ENCODE measurements around the gene SLC35F3.
"Not testable (repeated sequence)": the region's sequence is repeated elsewhere in the genome, so short reads cannot be mapped to it uniquely, and the experiment has no call there.

The SLC35F3 gene

DNA sequence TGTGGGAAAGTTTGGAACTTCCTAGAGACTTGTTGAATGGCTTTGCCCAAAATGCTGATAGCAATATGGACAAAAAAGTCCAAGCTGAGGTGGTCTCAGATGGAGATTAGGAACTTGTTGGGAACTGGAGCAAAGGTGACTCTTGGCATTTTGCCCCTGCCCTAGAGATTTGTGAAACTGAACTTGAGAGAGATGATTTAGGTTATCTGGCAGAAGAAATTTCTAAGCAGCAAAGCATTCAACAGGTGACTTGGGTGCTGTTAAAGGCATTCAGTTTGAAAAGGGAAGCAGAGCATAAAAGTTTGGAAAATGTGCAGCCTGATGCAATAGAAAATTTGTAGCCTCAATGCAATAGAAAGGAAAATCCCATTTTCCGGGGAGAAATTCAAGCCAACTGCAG is 306.0 kb downstream of the SLC35F3 start:
- Histone ChIP-seq H3K27me3 (ENCODE audit: control insufficient read depth, insufficient read depth, low read length) (peaks cover 23% of the 10 kb centered on the region), H3K9me3 (ENCODE audit: control insufficient read depth, insufficient read depth, low read depth, low read length) (peaks cover 24% of the 10 kb centered on the region), H3K4me1 (ENCODE audit: control insufficient read depth, insufficient read depth, low read length) (peaks cover 18% of the 10 kb centered on the region)
- not testable (repeated sequence) for H3K36me3 ChIP-seq (ENCODE audit: control insufficient read depth, insufficient read depth, low read length); H3K4me3 ChIP-seq (ENCODE audit: low read depth, low read length); H3K9ac ChIP-seq (ENCODE audit: low read length); H3K27ac ChIP-seq (ENCODE audit: low read depth, low read length)

DNA sequence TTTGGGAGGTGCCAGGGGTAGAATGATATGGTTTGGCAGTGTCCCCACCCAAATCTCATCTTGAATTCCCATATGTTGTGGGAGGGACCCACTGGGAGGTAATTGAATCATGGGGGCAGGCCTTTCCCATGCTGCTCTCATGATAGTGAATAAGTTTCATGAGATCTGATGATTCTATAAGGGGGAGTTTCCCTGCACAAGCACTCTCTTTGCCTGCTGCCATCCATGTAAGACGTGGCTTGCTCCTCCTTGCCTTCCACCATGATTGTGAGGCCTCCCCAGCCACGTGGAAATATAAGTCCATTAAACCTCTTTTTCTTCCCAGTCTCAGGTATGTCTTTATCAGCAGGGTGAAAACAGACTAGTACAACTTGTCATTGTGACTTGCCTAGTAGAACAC is 307.4 kb downstream of the SLC35F3 start:
- Histone ChIP-seq H3K27me3 (ENCODE audit: control insufficient read depth, insufficient read depth, low read length) (peaks cover 23% of the 10 kb centered on the region), H3K4me1 (ENCODE audit: control insufficient read depth, insufficient read depth, low read length) (peaks cover 22% of the 10 kb centered on the region), H3K9me3 (ENCODE audit: control insufficient read depth, insufficient read depth, low read depth, low read length) (peaks cover 24% of the 10 kb centered on the region)
- not testable (repeated sequence) for H3K9ac ChIP-seq (ENCODE audit: low read length); H3K27ac ChIP-seq (ENCODE audit: low read depth, low read length); H3K36me3 ChIP-seq (ENCODE audit: control insufficient read depth, insufficient read depth, low read length); H3K4me3 ChIP-seq (ENCODE audit: low read depth, low read length)

DNA sequence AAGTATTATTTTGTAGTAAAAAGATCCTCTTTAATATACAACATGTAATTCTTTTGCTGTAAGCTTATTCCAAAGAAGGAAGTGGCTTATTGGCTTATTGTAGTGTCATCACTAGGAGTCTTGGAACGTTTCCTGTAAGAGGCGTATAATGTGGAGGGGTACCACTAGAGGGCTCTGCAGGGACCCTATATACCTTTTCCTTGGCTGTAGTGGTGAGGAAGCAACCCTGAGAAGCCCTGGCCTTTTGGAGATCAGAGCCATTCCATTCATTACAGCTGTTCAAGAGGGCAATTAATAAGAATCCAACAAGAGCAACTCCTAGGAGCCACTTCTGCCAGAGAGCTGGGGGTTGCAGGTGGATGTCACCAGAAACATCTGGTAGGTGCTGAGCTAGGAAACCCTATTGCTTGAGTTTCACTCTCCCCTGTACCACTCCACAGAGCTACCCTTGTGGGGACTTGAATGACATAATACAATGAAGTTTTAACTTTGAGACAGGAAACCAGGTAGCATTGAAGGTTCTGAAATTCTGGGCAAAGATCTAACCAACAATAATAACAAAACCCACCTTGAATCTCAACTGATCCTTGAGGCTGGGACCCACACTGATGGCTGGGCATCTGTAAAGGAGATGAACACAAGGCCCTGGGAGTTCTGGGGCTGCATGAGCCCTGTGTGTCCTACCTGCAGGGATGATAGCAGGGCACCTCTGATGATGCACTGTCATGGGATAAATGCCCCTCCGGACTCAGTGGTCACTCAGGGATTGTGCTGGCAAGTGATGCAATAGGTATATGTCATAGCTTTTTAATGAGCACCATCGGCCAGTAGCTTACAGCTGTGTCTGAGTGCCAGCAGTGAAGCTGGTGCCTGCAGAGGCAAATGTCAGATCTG is 308.5 kb downstream of the SLC35F3 start:
- H3K27ac ChIP-seq (ENCODE audit: low read depth, low read length): no peak overlapping the region
- H3K4me1 ChIP-seq (ENCODE audit: control insufficient read depth, insufficient read depth, low read length): peaks cover 21% of the 10 kb centered on the region
- no peaks in the 10 kb centered on the region for H3K36me3 ChIP-seq (ENCODE audit: control insufficient read depth, insufficient read depth, low read length)
- H3K4me3 ChIP-seq (ENCODE audit: low read depth, low read length): 0 out of 2 replicates have a peak overlapping the region, but pooled peaks have one; percentile 77
- no peak overlapping the region for H3K9ac ChIP-seq (ENCODE audit: low read length)
- peaks cover 24% of the 10 kb centered on the region for H3K9me3 ChIP-seq (ENCODE audit: control insufficient read depth, insufficient read depth, low read depth, low read length)
- peaks cover 23% of the 10 kb centered on the region for H3K27me3 ChIP-seq (ENCODE audit: control insufficient read depth, insufficient read depth, low read length)

DNA sequence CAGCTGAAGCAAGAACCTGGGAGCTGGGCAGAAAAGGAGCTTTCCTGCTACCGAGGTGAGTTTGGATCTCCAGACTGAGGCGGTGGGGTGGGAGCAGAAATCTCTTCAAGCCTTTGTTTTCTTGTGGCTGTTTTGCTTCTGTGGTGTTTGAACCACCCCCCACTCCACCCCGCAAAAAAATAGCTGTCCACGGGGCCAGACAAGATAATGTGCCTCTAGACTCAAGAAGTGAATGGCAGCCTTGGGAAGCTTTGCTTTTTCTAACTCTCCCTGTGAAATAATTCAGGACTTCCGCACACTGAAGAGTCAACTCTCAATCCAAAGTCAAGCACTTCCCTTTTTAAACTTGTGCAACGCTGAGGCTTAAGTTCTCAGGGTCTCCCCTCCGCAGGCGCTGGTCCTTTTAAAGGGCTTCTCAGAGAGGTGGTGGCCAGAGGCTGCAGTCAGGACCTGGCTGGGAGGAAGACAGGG is 309.2 kb downstream of the SLC35F3 start:
- Histone ChIP-seq H3K36me3 (ENCODE audit: control insufficient read depth, insufficient read depth, low read length) (no peaks in the 10 kb centered on the region), H3K27me3 (ENCODE audit: control insufficient read depth, insufficient read depth, low read length) (peaks cover 23% of the 10 kb centered on the region), H3K9me3 (ENCODE audit: control insufficient read depth, insufficient read depth, low read depth, low read length) (peaks cover 24% of the 10 kb centered on the region), H3K27ac (ENCODE audit: low read depth, low read length) (no peak overlapping the region), H3K4me1 (ENCODE audit: control insufficient read depth, insufficient read depth, low read length) (peaks cover 21% of the 10 kb centered on the region), H3K4me3 (ENCODE audit: low read depth, low read length) (peak overlapping the region; percentile 77), H3K9ac (ENCODE audit: low read length) (peak overlapping the region; percentile 80)

DNA sequence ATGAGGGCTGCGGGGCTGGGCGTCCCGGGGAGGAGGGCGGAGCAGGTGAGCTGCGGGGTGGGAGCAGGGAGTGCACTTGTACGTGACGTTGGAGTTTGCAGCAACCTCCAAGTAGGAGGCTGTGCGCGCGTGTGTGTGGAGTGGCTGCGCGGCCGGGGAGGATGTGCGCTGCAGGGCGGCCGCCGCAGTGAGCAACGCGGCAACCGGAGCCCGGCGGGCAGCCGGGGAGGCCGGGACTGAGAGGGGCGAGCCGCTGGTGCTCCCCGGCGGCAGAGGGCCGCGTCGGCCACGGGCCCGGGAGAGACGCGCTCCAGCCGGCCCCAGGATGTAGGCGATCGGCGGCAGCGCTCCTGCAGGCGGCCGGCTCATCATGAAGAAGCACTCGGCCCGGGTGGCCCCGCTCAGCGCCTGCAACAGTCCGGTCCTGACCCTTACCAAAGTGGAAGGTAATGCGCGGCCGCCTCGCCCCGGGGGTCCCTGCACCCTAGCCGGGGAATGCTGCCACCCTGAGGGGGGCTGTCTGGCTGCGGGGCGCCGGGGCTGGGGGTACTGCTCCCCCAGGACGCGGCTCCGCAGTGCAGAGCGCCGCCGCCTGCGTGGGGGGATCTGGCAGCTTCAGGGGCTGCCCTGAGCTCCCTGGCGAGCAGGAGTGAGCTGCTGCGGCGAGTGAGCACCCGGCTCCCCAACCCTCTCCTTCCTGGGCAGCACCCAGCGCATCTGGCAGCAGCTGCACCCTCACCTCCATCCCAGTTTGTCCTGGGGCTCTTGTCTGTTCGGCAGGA is 309.8 kb downstream of the SLC35F3 start:
- Histone ChIP-seq H3K4me1 (ENCODE audit: control insufficient read depth, insufficient read depth, low read length) (peaks cover 21% of the 10 kb centered on the region), H3K9me3 (ENCODE audit: control insufficient read depth, insufficient read depth, low read depth, low read length) (peaks cover 24% of the 10 kb centered on the region), H3K36me3 (ENCODE audit: control insufficient read depth, insufficient read depth, low read length) (no peaks in the 10 kb centered on the region), H3K27ac (ENCODE audit: low read depth, low read length) (no peak overlapping the region), H3K4me3 (ENCODE audit: low read depth, low read length) (peak overlapping the region; percentile 77), H3K9ac (ENCODE audit: low read length) (peak overlapping the region; percentile 80), H3K27me3 (ENCODE audit: control insufficient read depth, insufficient read depth, low read length) (peaks cover 23% of the 10 kb centered on the region)

DNA sequence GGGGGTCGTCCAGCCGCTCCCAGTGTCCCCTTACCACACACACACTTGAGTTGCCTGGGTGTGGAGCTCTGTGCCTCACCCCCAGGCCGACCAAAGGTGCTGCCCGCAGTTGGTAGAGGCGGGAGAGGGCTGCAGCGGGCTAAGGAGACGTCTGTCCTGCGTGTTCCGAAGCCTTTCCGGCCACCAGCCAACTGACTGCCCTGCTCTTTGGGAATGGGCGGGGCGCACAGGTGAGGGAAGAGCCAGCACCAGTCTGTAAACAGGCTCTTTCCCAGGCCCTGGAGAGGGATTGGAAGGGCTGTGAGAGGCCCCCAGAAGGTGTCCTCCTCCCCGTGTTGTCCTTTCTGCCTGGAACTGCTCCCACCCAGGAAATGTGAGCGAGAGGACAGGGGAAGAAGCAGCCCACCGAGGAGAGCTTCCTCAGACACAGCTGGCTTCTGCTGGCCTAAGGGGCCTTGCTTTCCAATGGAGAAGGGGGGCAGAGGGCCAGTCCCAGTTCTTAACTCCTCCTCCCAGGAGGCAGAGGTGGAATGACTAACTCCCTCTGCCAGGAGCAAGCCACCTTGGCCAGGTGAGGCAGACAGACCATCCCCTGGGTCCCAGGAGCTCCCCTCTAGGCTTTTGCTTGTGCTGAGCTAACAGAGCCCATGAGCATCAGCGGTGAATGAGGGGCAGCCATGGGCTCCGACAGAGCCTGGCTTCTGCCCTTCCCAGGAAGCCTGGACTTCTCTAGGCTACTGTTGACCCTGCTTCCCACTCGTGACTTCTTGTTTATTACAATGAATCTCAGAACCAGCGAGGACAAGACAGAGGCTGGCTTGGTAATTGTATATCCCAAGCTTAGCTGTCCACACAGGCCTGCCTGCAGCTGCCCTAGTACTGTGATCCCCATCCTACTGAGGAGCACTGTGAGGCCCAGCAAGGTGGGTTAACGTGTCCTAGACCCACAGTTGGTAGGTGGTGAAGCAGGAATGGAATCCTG is 310.7 kb downstream of the SLC35F3 start:
- Histone ChIP-seq H3K27me3 (ENCODE audit: control insufficient read depth, insufficient read depth, low read length) (peaks cover 23% of the 10 kb centered on the region), H3K9me3 (ENCODE audit: control insufficient read depth, insufficient read depth, low read depth, low read length) (peaks cover 16% of the 10 kb centered on the region), H3K4me1 (ENCODE audit: control insufficient read depth, insufficient read depth, low read length) (peaks cover 21% of the 10 kb centered on the region), H3K9ac (ENCODE audit: low read length) (peak overlapping the region; percentile 80), H3K36me3 (ENCODE audit: control insufficient read depth, insufficient read depth, low read length) (no peaks in the 10 kb centered on the region), H3K4me3 (ENCODE audit: low read depth, low read length) (peak overlapping the region; percentile 77), H3K27ac (ENCODE audit: low read depth, low read length) (no peak overlapping the region)

DNA sequence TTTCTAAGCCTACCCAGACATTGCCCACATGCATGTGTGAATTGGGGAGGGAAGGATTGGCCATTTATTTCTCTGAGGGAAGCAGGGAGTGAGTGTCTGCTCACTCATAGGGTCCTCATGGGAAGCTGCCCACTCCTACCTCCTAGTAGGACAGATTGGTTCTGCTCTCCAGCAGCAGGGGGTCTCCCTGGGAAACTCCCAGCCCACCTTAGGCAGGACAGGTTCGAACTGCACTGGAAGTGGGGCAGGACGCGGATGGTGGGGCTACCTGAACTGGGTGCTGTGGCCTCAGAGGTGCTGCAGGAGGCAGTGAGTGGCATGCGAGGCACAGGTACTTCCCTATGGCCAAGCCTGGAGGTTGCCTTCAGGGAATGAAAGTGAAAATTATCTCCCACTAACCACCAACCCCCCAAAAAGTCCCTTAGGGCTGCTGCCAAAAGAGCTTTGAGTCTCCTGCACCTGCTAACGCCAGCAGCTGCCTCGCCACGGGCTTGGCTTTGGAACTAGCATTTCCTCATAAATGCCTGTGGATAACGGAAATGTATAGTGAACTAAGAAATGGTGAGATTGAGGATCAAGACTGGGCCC is 311.7 kb downstream of the SLC35F3 start:
- Histone ChIP-seq H3K36me3 (ENCODE audit: control insufficient read depth, insufficient read depth, low read length) (no peaks in the 10 kb centered on the region), H3K4me3 (ENCODE audit: low read depth, low read length) (no peak overlapping the region; the same call in 1 of the 2 replicates), H3K4me1 (ENCODE audit: control insufficient read depth, insufficient read depth, low read length) (peaks cover 21% of the 10 kb centered on the region), H3K9ac (ENCODE audit: low read length) (no peak overlapping the region), H3K27ac (ENCODE audit: low read depth, low read length) (no peak overlapping the region), H3K27me3 (ENCODE audit: control insufficient read depth, insufficient read depth, low read length) (peaks cover 23% of the 10 kb centered on the region), H3K9me3 (ENCODE audit: control insufficient read depth, insufficient read depth, low read depth, low read length) (peaks cover 8% of the 10 kb centered on the region)

DNA sequence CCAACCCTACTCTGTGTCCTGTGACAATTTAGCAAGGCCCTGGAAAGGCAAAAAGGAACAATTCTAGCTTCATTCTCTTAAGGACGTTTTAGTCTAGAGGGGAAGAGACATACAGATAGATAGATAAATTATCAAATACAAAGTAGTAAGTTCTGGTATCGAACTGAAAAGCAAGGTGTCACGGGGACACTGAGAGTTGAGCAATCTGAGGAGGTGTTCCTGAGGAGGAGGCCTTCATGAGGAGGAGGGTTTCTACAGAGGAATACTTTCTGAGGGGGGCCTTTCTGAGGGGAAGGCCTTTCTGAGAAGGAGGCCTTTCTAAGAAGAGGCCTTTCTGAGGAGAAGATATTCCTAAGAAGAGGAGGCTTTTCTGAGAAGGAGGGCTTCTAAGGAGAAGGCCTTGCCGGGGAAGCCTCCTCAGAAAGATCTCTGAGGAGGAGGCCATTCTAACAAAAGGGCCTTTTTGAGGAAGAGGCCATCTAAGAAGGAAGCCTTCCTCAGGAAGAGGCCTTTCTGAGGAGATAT is 312.9 kb downstream of the SLC35F3 start:
- Histone ChIP-seq H3K36me3 (ENCODE audit: control insufficient read depth, insufficient read depth, low read length) (no peaks in the 10 kb centered on the region), H3K27me3 (ENCODE audit: control insufficient read depth, insufficient read depth, low read length) (peaks cover 23% of the 10 kb centered on the region)

DNA sequence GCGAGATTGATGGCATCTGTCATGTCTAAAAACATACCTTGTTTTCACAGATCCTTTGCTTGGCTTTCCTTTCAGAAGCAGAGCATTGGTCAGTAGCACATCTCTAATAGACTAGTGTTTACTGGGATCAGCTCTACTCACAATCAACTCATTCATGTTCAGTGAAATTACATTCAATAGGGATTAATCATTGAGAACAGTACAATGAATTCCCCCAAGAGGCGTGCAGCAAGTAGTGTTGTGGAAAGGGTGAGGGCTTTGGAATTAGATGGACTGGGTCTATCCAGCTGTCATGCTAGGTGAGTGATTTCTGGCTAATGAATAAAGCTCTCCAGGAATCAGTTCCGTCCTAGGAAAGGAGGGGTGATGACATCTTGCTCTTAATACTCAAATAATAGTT is 313.6 kb downstream of the SLC35F3 start:
- no peak overlapping the region for H3K4me3 ChIP-seq (ENCODE audit: low read depth, low read length)
- H3K9ac ChIP-seq (ENCODE audit: low read length): no peak overlapping the region
- H3K27me3 ChIP-seq (ENCODE audit: control insufficient read depth, insufficient read depth, low read length): peaks cover 23% of the 10 kb centered on the region

More for the DNA sequence above, 312.9 kb downstream of the SLC35F3 start:
- Histone ChIP-seq H3K27ac (ENCODE audit: low read depth, low read length) (no peak overlapping the region), H3K4me1 (ENCODE audit: control insufficient read depth, insufficient read depth, low read length) (peaks cover 21% of the 10 kb centered on the region), H3K9me3 (ENCODE audit: control insufficient read depth, insufficient read depth, low read depth, low read length) (peaks cover under 1% of the 10 kb centered on the region; the same call in 1 of the 2 replicates), H3K4me3 (ENCODE audit: low read depth, low read length) (no peak overlapping the region), H3K9ac (ENCODE audit: low read length) (no peak overlapping the region)

DNA sequence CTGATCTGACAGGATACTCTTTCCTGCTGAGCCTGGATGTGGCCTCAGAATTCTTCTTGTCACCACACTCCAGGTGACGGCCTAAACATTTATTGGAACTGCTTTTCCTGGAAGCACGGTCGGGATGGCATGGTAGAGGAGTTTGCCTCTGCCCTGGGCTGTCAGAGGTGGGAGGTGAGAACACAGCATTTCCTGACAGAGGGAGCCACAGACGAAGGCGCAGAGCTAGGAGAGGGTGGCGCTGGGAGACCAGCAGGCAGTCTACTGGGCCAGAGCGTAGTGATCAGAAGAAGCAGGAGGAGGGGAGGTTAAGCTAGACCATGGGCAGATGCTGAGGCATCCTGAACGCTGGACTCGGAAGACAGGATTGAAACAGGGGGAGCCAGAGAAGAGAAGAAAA is 315.2 kb downstream of the SLC35F3 start:
- Histone ChIP-seq H3K27ac (ENCODE audit: low read depth, low read length) (no peak overlapping the region), H3K27me3 (ENCODE audit: control insufficient read depth, insufficient read depth, low read length) (peaks cover 6% of the 10 kb centered on the region), H3K9ac (ENCODE audit: low read length) (no peak overlapping the region), H3K4me3 (ENCODE audit: low read depth, low read length) (no peak overlapping the region), H3K9me3 (ENCODE audit: control insufficient read depth, insufficient read depth, low read depth, low read length) (no peaks in the 10 kb centered on the region), H3K36me3 (ENCODE audit: control insufficient read depth, insufficient read depth, low read length) (no peaks in the 10 kb centered on the region), H3K4me1 (ENCODE audit: control insufficient read depth, insufficient read depth, low read length) (peaks cover 13% of the 10 kb centered on the region)

More for the DNA sequence above, 313.6 kb downstream of the SLC35F3 start:
- H3K4me1 ChIP-seq (ENCODE audit: control insufficient read depth, insufficient read depth, low read length): peaks cover 21% of the 10 kb centered on the region
- no peak overlapping the region for H3K27ac ChIP-seq (ENCODE audit: low read depth, low read length)
- H3K9me3 ChIP-seq (ENCODE audit: control insufficient read depth, insufficient read depth, low read depth, low read length): no peaks in the 10 kb centered on the region
- H3K36me3 ChIP-seq (ENCODE audit: control insufficient read depth, insufficient read depth, low read length): no peaks in the 10 kb centered on the region
